H9 (cell line): ENCODE data around the gene HEATR9. TPM values are rescaled to one million over a fixed set of nuclear protein-coding genes. Genes with fewer than 3 reads are reported as not detected.

Experiments used
- DNase-seq: peaks from one replicate; pipeline ENCODE4 v3.0.0-alpha.2; 2017
- H2AFZ ChIP-seq: one replicate; pipeline ENCODE4 v1.6.1; 2013; ENCODE audit warnings: mild to moderate bottlenecking, low read length, control low read depth, moderate library complexity
- H2AK5ac ChIP-seq: 2 replicates; pipeline ENCODE4 v1.6.1; 2013; ENCODE audit warnings: low read length, control low read depth, mixed read lengths; ENCODE audit not compliant: insufficient read length
- H2BK120ac ChIP-seq: one replicate; pipeline ENCODE4 v1.6.1; 2013; ENCODE audit warnings: low read depth, mild to moderate bottlenecking, low read length, control low read depth, inconsistent platforms; ENCODE audit not compliant: poor library complexity, severe bottlenecking
- H2BK12ac ChIP-seq: 2 replicates; pipeline ENCODE4 v1.6.1; 2013; ENCODE audit warnings: low read length, control low read depth, mixed read lengths, low read depth; ENCODE audit not compliant: insufficient read length
- H2BK15ac ChIP-seq: 2 replicates; pipeline ENCODE4 v1.6.1; 2013; ENCODE audit warnings: low read depth, low read length, control low read depth
- H2BK20ac ChIP-seq: one replicate; pipeline ENCODE4 v1.6.1; 2013; ENCODE audit warnings: low read depth, mild to moderate bottlenecking, low read length, control low read depth, inconsistent platforms; ENCODE audit not compliant: poor library complexity, severe bottlenecking
- H2BK5ac ChIP-seq: 2 replicates; pipeline ENCODE4 v1.6.1; 2013; ENCODE audit warnings: low read length, control low read depth, mixed read lengths; ENCODE audit not compliant: insufficient read length
- H3K14ac ChIP-seq: 2 replicates; pipeline ENCODE4 v1.6.1; 2013; ENCODE audit warnings: low read length, control low read depth; ENCODE audit not compliant: insufficient read depth
- H3K18ac ChIP-seq: 2 replicates; pipeline ENCODE4 v1.6.1; 2013; ENCODE audit warnings: low read depth, mild to moderate bottlenecking, mixed read lengths, low read length, control low read depth; ENCODE audit not compliant: insufficient read length
- H3K23ac ChIP-seq: 2 replicates; pipeline ENCODE4 v1.6.1; 2013; ENCODE audit warnings: low read length, control low read depth, mixed read lengths, low read depth; ENCODE audit not compliant: insufficient read length
- H3K23me2 ChIP-seq: 2 replicates; pipeline ENCODE4 v1.6.1; 2013; ENCODE audit warnings: low read depth, mild to moderate bottlenecking, mixed read lengths, low read length, control low read depth; ENCODE audit not compliant: insufficient read length, poor library complexity, severe bottlenecking
- H3K27ac ChIP-seq: 2 replicates; pipeline ENCODE4 v1.5.1; 2013; ENCODE audit warnings: low read length, control low read depth, mixed read lengths, low read depth; ENCODE audit not compliant: insufficient read length
- H3K27me3 ChIP-seq: 2 replicates; pipeline ENCODE4 v1.6.1; 2013; ENCODE audit warnings: low read length, control low read depth, inconsistent platforms; ENCODE audit not compliant: insufficient read depth
- H3K4ac ChIP-seq: 2 replicates; pipeline ENCODE4 v1.6.1; 2013; ENCODE audit warnings: low read depth, mild to moderate bottlenecking, control low read depth, inconsistent platforms, low read length, moderate library complexity
- H3K4me1 ChIP-seq: 2 replicates; pipeline ENCODE4 v1.6.1; 2013; ENCODE audit warnings: low read length, control low read depth, inconsistent platforms; ENCODE audit not compliant: insufficient read depth
- H3K4me2 ChIP-seq: 2 replicates; pipeline ENCODE4 v1.6.1; 2013; ENCODE audit warnings: low read length, control low read depth, mixed read lengths; ENCODE audit not compliant: insufficient read length, insufficient read depth
- H3K56ac ChIP-seq: 2 replicates; pipeline ENCODE4 v1.6.1; 2013; ENCODE audit warnings: low read depth, mild to moderate bottlenecking, mixed read lengths, low read length, control low read depth; ENCODE audit not compliant: insufficient read length
- H3K79me1 ChIP-seq: 2 replicates; pipeline ENCODE4 v1.6.1; 2013; ENCODE audit warnings: low read depth, mild to moderate bottlenecking, moderate library complexity, low read length, control low read depth, inconsistent platforms; ENCODE audit not compliant: insufficient read depth, poor library complexity, severe bottlenecking
- H3K79me2 ChIP-seq: 2 replicates; pipeline ENCODE4 v1.6.1; 2013; ENCODE audit warnings: low read length, control low read depth, inconsistent platforms; ENCODE audit not compliant: insufficient read depth
- H3K9ac ChIP-seq: 2 replicates; pipeline ENCODE4 v1.6.1; 2013; ENCODE audit warnings: low read length, control low read depth, mixed read lengths; ENCODE audit not compliant: insufficient read length; ENCODE audit errors: extremely low read depth
- H3K9me3 ChIP-seq: one replicate; pipeline ENCODE4 v1.6.1; 2013; ENCODE audit warnings: low read depth, low read length, inconsistent platforms; ENCODE audit not compliant: control insufficient read depth
- H3T11ph ChIP-seq: one replicate; pipeline ENCODE4 v1.6.1; 2013; ENCODE audit warnings: mild to moderate bottlenecking, low read length, control low read depth, inconsistent platforms
- H4K20me1 ChIP-seq: one replicate; pipeline ENCODE4 v1.6.1; 2013; ENCODE audit not compliant: control insufficient read depth, insufficient read length, insufficient read depth
- H4K5ac ChIP-seq: 2 replicates; pipeline ENCODE4 v1.6.1; 2013; ENCODE audit warnings: low read depth, mild to moderate bottlenecking, mixed read lengths, low read length, control low read depth; ENCODE audit not compliant: insufficient read length
- H4K8ac ChIP-seq: replicated peaks from 2 replicates; pipeline ENCODE4 v1.6.1; 2013; ENCODE audit warnings: low read length, control low read depth, mixed read lengths, low read depth; ENCODE audit not compliant: insufficient read length
- H4K91ac ChIP-seq: 2 replicates; pipeline ENCODE4 v1.6.1; 2013; ENCODE audit warnings: low read depth, mild to moderate bottlenecking, moderate library complexity, mixed read lengths, low read length, control low read depth; ENCODE audit not compliant: insufficient read length
- H3K27ac Mint-ChIP-seq, 3 experiments: 2 replicates in 2 of 3; 3 replicates in 1 of 3; pipeline ENCODE4 v1.8.0; 2020 to 2021; ENCODE audit warnings: mixed read lengths in 3 of 3, mild to moderate bottlenecking in 1 of 3, moderate library complexity in 1 of 3
- H3K27me3 Mint-ChIP-seq: 2 replicates; pipeline ENCODE4 v1.8.0; 2021; ENCODE audit warnings: low read depth, mild to moderate bottlenecking, moderate library complexity, mixed read lengths
- H3K36me3 Mint-ChIP-seq, 3 experiments: 2 replicates in 2 of 3; 3 replicates in 1 of 3; pipeline ENCODE4 v1.8.0; 2020 to 2021; ENCODE audit warnings: low read depth in 3 of 3, mixed read lengths in 3 of 3; ENCODE audit not compliant: insufficient read depth in 1 of 3
- H3K4me1 Mint-ChIP-seq, 2 experiments: 2 replicates each; pipeline ENCODE4 v1.8.0; 2020; ENCODE audit warnings: mixed read lengths in 2 of 2
- H3K4me3 Mint-ChIP-seq, 2 experiments: 2 replicates in 1 of 2; 3 replicates in 1 of 2; pipeline ENCODE4 v1.8.0; 2020 to 2021; ENCODE audit warnings: mild to moderate bottlenecking in 2 of 2, mixed read lengths in 2 of 2, moderate library complexity in 1 of 2
- H3K9me3 Mint-ChIP-seq, 2 experiments: 2 replicates in 1 of 2; 3 replicates in 1 of 2; pipeline ENCODE4 v1.8.0; 2020; ENCODE audit warnings: mild to moderate bottlenecking in 2 of 2, mixed read lengths in 2 of 2, moderate library complexity in 1 of 2
- CTCF ChIP-seq: fragments of 200-600 bp; sonication (generic); conservative IDR thresholded peaks from 3 replicates; pipeline ENCODE4 v1.8.0; 2021; ENCODE audit warnings: antibody characterized with exemption, mild to moderate bottlenecking
- WGBS: extraction: QIAGEN DNeasy Blood & Tissue Kit; methylation state at CpG from one replicate; pipeline ENCODE4 v1.1.7; 2013; ENCODE audit warnings: missing lambda C conversion rate, low lambda C conversion rate, mixed read lengths; ENCODE audit not compliant: insufficient read length; ENCODE audit errors: extremely low coverage; 5-methylcytosine and 5-hydroxymethylcytosine counted together
- total RNA-seq: library from RNA; stranded (reverse); gene quantifications from 2 replicates; pipeline ENCODE4 v1.2.1, GENCODE V29; 2021

The HEATR9 gene
- total RNA-seq, 1 experiment from 2014 or later, result not detected

GRCh38 chr17:35855965-35856364, 12.7 kb downstream of the HEATR9 start:
- no peaks in the 10 kb centered on the region for H3K4me1 ChIP-seq
- no peaks in the 10 kb centered on the region for H4K20me1 ChIP-seq
- peaks cover 6 to 13% of the 10 kb centered on the region in 2 experiments for H3K4me1 Mint-ChIP-seq
- no peak for TF ChIP-seq CTCF
- no peak overlapping the region for H3K56ac ChIP-seq
- H3K18ac ChIP-seq, result no peak overlapping the region
- H3K23me2 ChIP-seq, result no peaks in the 10 kb centered on the region
- H3K4me2 ChIP-seq, result no peak overlapping the region
- no peak overlapping the region for H3K4ac ChIP-seq
- no peak for DNase-seq
- H2BK15ac ChIP-seq, result no peak overlapping the region
- no peak overlapping the region for H2BK20ac ChIP-seq
- H3K9me3 ChIP-seq, result no peaks in the 10 kb centered on the region
- no peak overlapping the region for H3K9ac ChIP-seq
- no peaks in the 10 kb centered on the region for H3K27me3 ChIP-seq
- H4K91ac ChIP-seq, result no peak overlapping the region
- peak overlapping the region in 1 of 3 experiments; percentile 6; a peak in 1 of 7 replicates for H3K27ac Mint-ChIP-seq
- no peak overlapping the region for H3K4me3 Mint-ChIP-seq
- H2BK120ac ChIP-seq, result no peak overlapping the region
- no peak overlapping the region for H3K14ac ChIP-seq
- no peak overlapping the region for H4K8ac ChIP-seq
- no peak overlapping the region for H3K27ac ChIP-seq
- H3K9me3 Mint-ChIP-seq, result no peaks in the 10 kb centered on the region
- WGBS, result no CpG with 5 or more reads among the region's 5 CpGs
- no peak overlapping the region for H3T11ph ChIP-seq
- no peaks in the 10 kb centered on the region for H3K79me2 ChIP-seq
- H3K79me1 ChIP-seq, result no peaks in the 10 kb centered on the region
- H2AK5ac ChIP-seq, result no peak overlapping the region
- H4K5ac ChIP-seq, result no peak overlapping the region
- H3K27me3 Mint-ChIP-seq, result no peaks in the 10 kb centered on the region
- no peak overlapping the region for H2BK5ac ChIP-seq
- no peak overlapping the region for H3K23ac ChIP-seq
- H3K36me3 Mint-ChIP-seq, result peaks cover 2 to 11% (median 11%) of the 10 kb centered on the region in 3 experiments; a peak in 5 of 7 replicates
- H2BK12ac ChIP-seq, result no peak overlapping the region
- H2AFZ ChIP-seq, result no peak overlapping the region
